Measurements from ENCODE around the gene FRZB. TPM values are rescaled to one million over a fixed set of nuclear protein-coding genes. Genes with fewer than 3 reads are reported as not detected.

FRZB gene
- total RNA-seq, 1 experiment from 2014 or later: 0.21 TPM

DNA sequence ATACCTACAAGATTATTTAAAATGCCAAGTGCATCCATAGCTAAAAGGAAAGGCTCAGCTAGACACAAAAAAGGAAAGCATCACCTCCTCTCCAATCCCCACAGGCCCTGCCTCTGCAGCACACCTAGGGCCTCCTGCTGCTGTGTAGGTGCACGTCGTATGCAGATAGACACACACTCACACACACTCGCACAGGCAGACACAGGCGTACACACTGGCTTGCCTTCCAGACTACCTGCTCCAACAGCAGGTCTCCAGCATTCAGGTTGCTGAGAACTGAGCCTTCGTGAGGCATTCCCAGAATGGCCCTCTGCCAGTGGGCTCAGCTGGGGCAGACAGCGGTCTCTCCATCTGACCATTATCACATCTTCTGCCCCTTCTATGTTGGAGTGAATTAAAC lies 35.3 kb upstream of the FRZB start:
- no peaks in the 10 kb centered on the region for H3K27me3 Mint-ChIP-seq (ENCODE audit: unreplicated experiment)
- H3K36me3 Mint-ChIP-seq (ENCODE audit: insufficient read depth, unreplicated experiment): peaks cover 7% of the 10 kb centered on the region
- no peaks in the 10 kb centered on the region for H3K4me1 Mint-ChIP-seq (ENCODE audit: low read depth, unreplicated experiment)
- no peak overlapping the region for H3K4me3 Mint-ChIP-seq (ENCODE audit: low read depth, unreplicated experiment)
- TF ChIP-seq, protein P1, sequence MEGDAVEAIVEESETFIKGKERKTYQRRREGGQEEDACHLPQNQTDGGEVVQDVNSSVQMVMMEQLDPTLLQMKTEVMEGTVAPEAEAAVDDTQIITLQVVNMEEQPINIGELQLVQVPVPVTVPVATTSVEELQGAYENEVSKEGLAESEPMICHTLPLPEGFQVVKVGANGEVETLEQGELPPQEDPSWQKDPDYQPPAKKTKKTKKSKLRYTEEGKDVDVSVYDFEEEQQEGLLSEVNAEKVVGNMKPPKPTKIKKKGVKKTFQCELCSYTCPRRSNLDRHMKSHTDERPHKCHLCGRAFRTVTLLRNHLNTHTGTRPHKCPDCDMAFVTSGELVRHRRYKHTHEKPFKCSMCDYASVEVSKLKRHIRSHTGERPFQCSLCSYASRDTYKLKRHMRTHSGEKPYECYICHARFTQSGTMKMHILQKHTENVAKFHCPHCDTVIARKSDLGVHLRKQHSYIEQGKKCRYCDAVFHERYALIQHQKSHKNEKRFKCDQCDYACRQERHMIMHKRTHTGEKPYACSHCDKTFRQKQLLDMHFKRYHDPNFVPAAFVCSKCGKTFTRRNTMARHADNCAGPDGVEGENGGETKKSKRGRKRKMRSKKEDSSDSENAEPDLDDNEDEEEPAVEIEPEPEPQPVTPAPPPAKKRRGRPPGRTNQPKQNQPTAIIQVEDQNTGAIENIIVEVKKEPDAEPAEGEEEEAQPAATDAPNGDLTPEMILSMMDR (IDR thresholded peaks at IDR 0.05; ENCODE audit: unreplicated experiment): no peak
- no peak for DNase-seq
- no peaks in the 10 kb centered on the region for H3K9me3 Mint-ChIP-seq (ENCODE audit: low read depth, unreplicated experiment)
- H3K27ac Mint-ChIP-seq (ENCODE audit: unreplicated experiment): no peak overlapping the region
- intact Hi-C loops (cut with micrococcal nuclease; ENCODE audit: unreplicated experiment): no loop called here
- CTCF ChIA-PET: interaction anchor here (0.7 kb wide), 1 partner anchor 63 kb away, joined by 3 read pairs; no protein-coding TSS in a partner anchor
- BruUV-seq (replicated peaks): no TSS peak

DNA sequence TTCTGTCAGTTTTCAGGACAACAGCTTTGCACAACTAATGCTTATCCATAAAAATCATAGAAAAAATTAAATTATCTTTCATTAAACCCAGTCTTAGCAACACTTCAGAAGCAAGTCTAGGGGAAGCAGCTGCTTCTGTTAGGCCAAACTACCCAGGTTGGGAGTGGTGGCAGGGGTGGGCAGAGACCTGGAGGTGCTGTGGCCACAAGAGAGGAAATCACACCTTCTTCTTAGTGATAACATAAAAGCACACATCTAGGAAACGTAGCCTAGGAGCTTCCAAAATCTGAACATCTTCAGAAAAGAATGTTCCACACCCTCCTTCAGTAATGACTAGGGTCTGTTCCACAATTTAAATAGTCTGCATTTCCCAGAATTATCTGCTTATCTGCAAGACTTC lies 32.3 kb upstream of the FRZB start:
- H3K27me3 Mint-ChIP-seq (ENCODE audit: unreplicated experiment): no peaks in the 10 kb centered on the region
- BruUV-seq (replicated peaks): no TSS peak
- CTCF ChIA-PET: no interaction called here

DNA sequence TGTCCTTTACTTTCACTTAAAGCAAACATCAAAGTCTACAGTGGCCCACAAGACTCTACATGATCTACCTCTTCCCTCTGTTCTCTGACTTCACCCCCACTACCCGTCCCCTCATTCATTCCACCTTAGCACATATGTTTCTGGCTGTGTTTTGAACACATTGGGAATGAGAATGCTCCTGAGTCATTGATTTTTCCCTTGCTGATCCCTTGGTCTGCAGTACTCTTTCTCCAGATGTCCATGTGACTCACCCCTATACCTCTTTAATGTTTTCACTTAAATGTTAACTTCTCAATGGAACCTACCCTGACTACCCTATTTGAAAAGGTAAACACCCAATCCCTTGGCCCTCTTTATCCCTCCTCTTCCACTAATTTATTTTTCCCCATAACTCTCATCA lies 30.7 kb upstream of the FRZB start:
- Mint-ChIP-seq H3K9me3 (ENCODE audit: low read depth, unreplicated experiment) (no peaks in the 10 kb centered on the region), H3K36me3 (ENCODE audit: insufficient read depth, unreplicated experiment) (no peaks in the 10 kb centered on the region), H3K27me3 (ENCODE audit: unreplicated experiment) (no peaks in the 10 kb centered on the region), H3K4me3 (ENCODE audit: low read depth, unreplicated experiment) (no peak overlapping the region), H3K27ac (ENCODE audit: unreplicated experiment) (no peak overlapping the region), H3K4me1 (ENCODE audit: low read depth, unreplicated experiment) (no peaks in the 10 kb centered on the region)
- BruUV-seq (replicated peaks): no TSS peak
- CTCF ChIA-PET: no interaction called here
- DNase-seq: no peak
- TF ChIP-seq, protein P1 (IDR thresholded peaks at IDR 0.05; ENCODE audit: unreplicated experiment): no peak
- intact Hi-C loops (cut with micrococcal nuclease; ENCODE audit: unreplicated experiment): no loop called here

More for the DNA sequence above, 32.3 kb upstream of the FRZB start:
- TF ChIP-seq, protein P1 (IDR thresholded peaks at IDR 0.05; ENCODE audit: unreplicated experiment): no peak
- no peaks in the 10 kb centered on the region for H3K9me3 Mint-ChIP-seq (ENCODE audit: low read depth, unreplicated experiment)
- H3K36me3 Mint-ChIP-seq (ENCODE audit: insufficient read depth, unreplicated experiment): no peaks in the 10 kb centered on the region
- no peak overlapping the region for H3K27ac Mint-ChIP-seq (ENCODE audit: unreplicated experiment)
- no peak overlapping the region for H3K4me3 Mint-ChIP-seq (ENCODE audit: low read depth, unreplicated experiment)
- no peak for DNase-seq
- H3K4me1 Mint-ChIP-seq (ENCODE audit: low read depth, unreplicated experiment): no peaks in the 10 kb centered on the region
- intact Hi-C loops (cut with micrococcal nuclease; ENCODE audit: unreplicated experiment): no loop called here

DNA sequence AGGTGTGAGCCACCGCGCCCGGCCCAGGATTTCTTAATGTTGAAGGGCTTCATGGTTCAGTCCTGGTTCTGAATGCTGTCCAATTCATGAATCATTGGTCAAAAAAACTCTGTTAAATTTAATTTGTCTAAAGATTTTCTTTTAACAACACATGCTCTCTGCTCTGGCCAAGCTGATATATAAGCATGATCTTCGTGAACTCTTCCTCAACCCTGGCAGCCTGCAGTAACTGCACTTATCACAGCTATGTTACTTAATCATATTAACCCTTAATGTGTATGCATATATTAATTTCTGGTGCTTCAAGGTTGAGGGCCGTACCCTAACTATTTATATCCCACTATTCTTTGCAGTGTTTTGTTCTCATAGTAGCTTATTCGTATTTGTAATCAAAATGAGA lies 29.4 kb upstream of the FRZB start:
- Mint-ChIP-seq H3K4me1 (ENCODE audit: low read depth, unreplicated experiment) (no peaks in the 10 kb centered on the region), H3K9me3 (ENCODE audit: low read depth, unreplicated experiment) (no peaks in the 10 kb centered on the region), H3K36me3 (ENCODE audit: insufficient read depth, unreplicated experiment) (no peaks in the 10 kb centered on the region), H3K27me3 (ENCODE audit: unreplicated experiment) (no peaks in the 10 kb centered on the region), H3K27ac (ENCODE audit: unreplicated experiment) (no peak overlapping the region), H3K4me3 (ENCODE audit: low read depth, unreplicated experiment) (no peak overlapping the region)
- DNase-seq: no peak
- intact Hi-C loops (cut with micrococcal nuclease; ENCODE audit: unreplicated experiment): no loop called here
- CTCF ChIA-PET: no interaction called here
- TF ChIP-seq, protein P1 (IDR thresholded peaks at IDR 0.05; ENCODE audit: unreplicated experiment): no peak
- no TSS peak for BruUV-seq (replicated peaks)
